Ovary (tissue), 9 donors: Measurements from ENCODE around the gene CFAP61. TPM values are rescaled to one million over a fixed set of nuclear protein-coding genes. Genes with fewer than 3 reads are reported as not detected.

Source experiments
- DNase-seq, 5 donors: peaks; one replicate each; pipeline ENCODE4 v3.0.0-alpha.2; 2019 to 2020
- H3K27ac ChIP-seq, 2 donors: fragments of 200-600 bp; one replicate each; pipeline versions ENCODE4 v1.5.1 to v1.8.0; 2019 to 2022
- H3K27me3 ChIP-seq: fragments of 200-600 bp; one replicate; pipeline ENCODE4 v1.8.0; 2022
- H3K36me3 ChIP-seq: fragments of 200-600 bp; sonication (generic); one replicate; pipeline ENCODE4 v1.5.1; 2019
- H3K4me1 ChIP-seq: one replicate; pipeline ENCODE4 v1.8.1; 2013; ENCODE audit warnings: mild to moderate bottlenecking, moderate library complexity; ENCODE audit not compliant: insufficient read depth
- H3K4me3 ChIP-seq: fragments of 200-600 bp; sonication (generic); one replicate; pipeline ENCODE4 v1.5.1; 2017
- H3K9me3 ChIP-seq, 2 donors: fragments of 200-600 bp in 1 of 2; sonication (generic) in 1 of 2; one replicate each; pipeline versions ENCODE4 v1.5.1 to v1.8.1; 2013 to 2019; ENCODE audit warnings: mild to moderate bottlenecking in 1 of 2, moderate library complexity in 1 of 2
- CTCF ChIP-seq, 3 donors: fragments of 450-650 bp in 2 of 3; fragments of 200-600 bp in 1 of 3; IDR thresholded peaks; one replicate each; pipeline versions ENCODE4 v1.5.1 to v1.8.0; 2016 to 2022; ENCODE audit warnings: antibody characterized with exemption in 3 of 3, mild to moderate bottlenecking in 1 of 3
- EP300 ChIP-seq: sonication (generic); formaldehyde crosslinking; IDR thresholded peaks from one replicate; pipeline ENCODE4 v1.6.1; 2017; ENCODE audit warnings: antibody characterized with exemption
- POLR2A ChIP-seq: fragments of 450-650 bp; IDR thresholded peaks from one replicate; pipeline ENCODE4 v1.6.1; 2017; ENCODE audit warnings: antibody characterized with exemption, mild to moderate bottlenecking, moderate library complexity
- WGBS, 3 donors: extraction: QIAGEN DNeasy Blood & Tissue Kit in 1 of 3; methylation state at CpG; one replicate each; pipeline versions ENCODE4 v1.1.5 to v1.1.7; 2013 to 2017; 5-methylcytosine and 5-hydroxymethylcytosine counted together
- intact Hi-C, 4 donors: fragments of 100-400 bp; cut with DNase I; formaldehyde crosslinking; loops; one replicate each; pipeline versions ENCODE4 v1.11.0 to v1.15.1; 2022 to 2023
- polyA plus RNA-seq, 2 donors: library from polyadenylated mRNA; stranded (reverse); fragments of 200-250 nt in 1 of 2; fragments of 350-450 nt in 1 of 2; fragmentation: Illumina TruSeq in 1 of 2; extraction: RNeasy Lipid Tissue Mini Kit (QIAGEN cat#74804) in 1 of 2; gene quantifications; one replicate each; pipeline ENCODE4 v1.2.3, GENCODE V29; 2013 to 2014
- total RNA-seq, 7 donors: library from RNA; depleted of rRNA in 2 of 7; stranded (reverse); fragments of >200 nt in 2 of 7; fragmentation: NEBNext Ultra II Directional in 3 of 7; extraction: Animal tissue kit (Norgen Biotek cat#: 25700) in 3 of 7; gene quantifications; one replicate each; pipeline versions ENCODE4 v1.1.0 to v1.2.4, GENCODE V29; 2016 to 2023
- donor health status: DM: no; HTN: no; CAD: no; lungs with moderate emphysema.
- donor health status: DM: no; HTN: no; CAD: no.
- donor health status: Bipolar disorder and iron deficiency.
- donor health status: DM: yes; HTN: yes; CAD: no.
- donor health status: DM: no; HTN: no; CAD: no.
- donor health status: DM: yes; HTN: yes; CAD: no.

The CFAP61 gene
- total and polyA plus RNA-seq, 9 donors = 0.12 to 13.1 (median 0.96) TPM; not detected in 1

DNA sequence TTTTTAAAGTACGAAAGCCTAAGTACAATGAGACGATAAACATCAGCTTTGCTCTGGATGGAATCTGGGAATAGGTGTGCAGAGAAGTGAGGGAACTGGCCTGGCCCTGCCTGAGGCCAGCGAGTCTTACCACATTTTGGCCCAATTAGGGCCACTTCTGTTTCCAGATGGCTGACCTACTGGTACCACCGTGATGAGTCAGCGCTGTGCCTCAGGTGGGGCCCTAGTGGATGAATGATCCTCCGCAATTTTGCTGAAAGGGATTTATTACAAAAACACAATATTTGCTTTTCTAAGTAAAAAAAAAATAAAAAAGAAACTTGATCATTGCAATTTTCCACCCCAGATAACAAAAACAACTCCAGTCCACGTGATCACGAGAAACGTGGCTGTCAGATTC is 338.1 kb downstream of the CFAP61 start:
- WGBS, 3 donors = 94 to 97% (median 95%) methylated on average over 9 of the region's 9 CpGs
- Histone ChIP-seq H3K4me1 (no peaks in the 10 kb centered on the region), H3K36me3 (no peaks in the 10 kb centered on the region), H3K27me3 (no peaks in the 10 kb centered on the region), H3K9me3 (no peaks in the 10 kb centered on the region), H3K27ac (no peak overlapping the region), H3K4me3 (no peak overlapping the region)
- no peak for DNase-seq
- intact Hi-C loops = no loop called here
- TF ChIP-seq CTCF (IDR thresholded peaks at IDR 0.05) (no peak), EP300 (no peak), POLR2A (no peak)

GRCh38 chr20:20391115-20391514 is 338.8 kb downstream of the CFAP61 start:
- Histone ChIP-seq H3K4me1 (no peaks in the 10 kb centered on the region), H3K27me3 (no peaks in the 10 kb centered on the region), H3K4me3 (no peak overlapping the region), H3K36me3 (no peaks in the 10 kb centered on the region), H3K9me3 (no peaks in the 10 kb centered on the region), H3K27ac (no peak overlapping the region)
- no peak for DNase-seq
- intact Hi-C loops = no loop called here
- TF ChIP-seq EP300 (no peak), POLR2A (no peak), CTCF (IDR thresholded peaks at IDR 0.05) (no peak)
- WGBS, 3 donors = 92 to 93% (median 93%) methylated on average over 4 of the region's 4 CpGs

DNA sequence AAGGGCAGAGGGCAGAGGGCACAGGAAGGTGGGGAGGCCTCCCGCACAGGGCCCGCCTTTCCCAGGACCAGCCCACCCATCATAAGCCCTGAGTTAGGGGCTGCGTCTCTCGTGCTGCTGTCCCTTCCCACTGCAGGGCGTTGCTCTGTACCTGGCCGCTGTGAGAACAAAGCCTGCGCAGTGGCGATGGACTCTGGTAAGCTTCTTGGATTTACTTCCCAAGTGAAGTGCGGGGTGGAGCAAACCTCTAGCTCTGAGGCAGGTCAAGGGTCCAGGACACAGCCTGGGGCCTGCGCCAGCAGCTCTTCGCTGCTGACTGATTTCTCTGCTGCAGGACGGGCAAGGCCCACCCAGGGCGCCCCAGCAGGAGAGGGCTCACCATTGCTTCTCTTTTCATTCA is 339.4 kb downstream of the CFAP61 start:
- H3K36me3 ChIP-seq = no peaks in the 10 kb centered on the region
- intact Hi-C loops = no loop called here

GRCh38 chr20:20393207-20394120 is 341.1 kb downstream of the CFAP61 start:
- no peaks in the 10 kb centered on the region for H3K27me3 ChIP-seq
- no peaks in the 10 kb centered on the region for H3K4me1 ChIP-seq
- no peak overlapping the region for H3K27ac ChIP-seq
- no peaks in the 10 kb centered on the region for H3K36me3 ChIP-seq
- no peak for TF ChIP-seq EP300
- TF ChIP-seq CTCF (IDR thresholded peaks at IDR 0.05) = no peak
- no peak for TF ChIP-seq POLR2A
- 39 to 49% (median 42%) methylated on average over 20 of the region's 20 CpGs for WGBS, 3 donors
- intact Hi-C loops = no loop called here
- no peak for DNase-seq
- H3K4me3 ChIP-seq = no peak overlapping the region
- no peaks in the 10 kb centered on the region for H3K9me3 ChIP-seq

More for the DNA sequence above, 339.4 kb downstream of the CFAP61 start:
- no peak for DNase-seq
- no peaks in the 10 kb centered on the region for H3K4me1 ChIP-seq
- H3K4me3 ChIP-seq = no peak overlapping the region
- H3K27me3 ChIP-seq = no peaks in the 10 kb centered on the region
- TF ChIP-seq EP300 (no peak), POLR2A (no peak), CTCF (IDR thresholded peaks at IDR 0.05) (no peak)
- H3K27ac ChIP-seq = no peak overlapping the region
- 83 to 87% (median 83%) methylated on average over 13 of the region's 13 CpGs for WGBS, 3 donors
- no peaks in the 10 kb centered on the region for H3K9me3 ChIP-seq
